Stomach (tissue), 9 donors: ENCODE results near the gene ARHGEF10L. TPM values are rescaled to one million over a fixed set of nuclear protein-coding genes. Genes with fewer than 3 reads are reported as not detected.

Experiments
- DNase-seq, 2 donors: peaks; one replicate each; pipeline versions ENCODE4 v3.0.0 to v3.0.0-alpha.2; 2013 to 2019
- H3K27ac ChIP-seq, 5 donors: fragments of 200-600 bp in 4 of 5; sonication (generic) in 4 of 5; one replicate each; pipeline ENCODE4 v1.5.1; 2013 to 2019; ENCODE audit warnings: mild to moderate bottlenecking in 1 of 5, moderate library complexity in 1 of 5
- H3K27me3 ChIP-seq, 3 donors: fragments of 200-600 bp; sonication (generic); one replicate each; pipeline ENCODE4 v1.5.1; 2017 to 2019; ENCODE audit warnings: mixed run types in 1 of 3
- H3K36me3 ChIP-seq, 4 donors: fragments of 200-600 bp; sonication (generic); 1 replicate in 3 of 4; 2 replicates in 1 of 4; pipeline ENCODE4 v1.5.1; 2016 to 2019
- H3K4me1 ChIP-seq, 4 donors: fragments of 200-600 bp; sonication (generic); one replicate each; pipeline ENCODE4 v1.5.1; 2016 to 2019
- H3K4me3 ChIP-seq, 4 donors: fragments of 200-600 bp; sonication (generic) in 3 of 4; one replicate each; pipeline ENCODE4 v1.5.1; 2016 to 2019; ENCODE audit warnings: mild to moderate bottlenecking in 1 of 4
- H3K9me3 ChIP-seq, 4 donors: fragments of 200-600 bp; sonication (generic); one replicate each; pipeline ENCODE4 v1.5.1; 2016 to 2019
- EP300 ChIP-seq: sonication (generic); formaldehyde crosslinking; IDR thresholded peaks from one replicate; pipeline ENCODE4 v1.6.1; 2017; ENCODE audit warnings: antibody characterized with exemption
- POLR2A ChIP-seq, 4 donors: fragments of 450-650 bp; IDR thresholded peaks; one replicate each; pipeline ENCODE4 v1.6.1; 2016; ENCODE audit warnings: antibody characterized with exemption in 4 of 4, control low read depth in 2 of 4, mild to moderate bottlenecking in 1 of 4, moderate library complexity in 1 of 4
- POLR2AphosphoS5 ChIP-seq, 3 donors: sonication (generic); formaldehyde crosslinking; IDR thresholded peaks; one replicate each; pipeline ENCODE4 v1.6.1; 2016; ENCODE audit warnings: antibody characterized with exemption in 3 of 3
- WGBS, 5 donors: extraction: QIAGEN DNeasy Blood & Tissue Kit in 3 of 5; methylation state at CpG; one replicate each; pipeline versions ENCODE4 v1.1.5 to v1.1.7; 2013 to 2018; 5-methylcytosine and 5-hydroxymethylcytosine counted together
- intact Hi-C: fragments of 100-400 bp; cut with DNase I; formaldehyde crosslinking; loops from one replicate; pipeline ENCODE4 v1.15.1; 2023; ENCODE audit warnings: low total_unique reads
- polyA plus RNA-seq, 3 donors: library from polyadenylated mRNA; stranded (reverse); fragments of 200-250 nt; gene quantifications; one replicate each; pipeline ENCODE4 v1.2.3, GENCODE V29; 2013
- total RNA-seq, 5 donors: library from RNA; depleted of rRNA; stranded (reverse); fragments of >200 nt; gene quantifications; one replicate each; pipeline versions ENCODE4 v1.1.0 to v1.2.3, GENCODE V29; 2014 to 2016
- TF ChIP-seq, protein P1 (sequence below), 7 experiments: fragments of 450-650 bp in 4 of 7; fragments of 200-600 bp in 3 of 7; sonication (generic) in 3 of 7; IDR thresholded peaks; one replicate each; pipeline ENCODE4 v1.5.1; 2016 to 2019; ENCODE audit warnings: antibody characterized with exemption in 7 of 7, control low read depth in 2 of 7, mild to moderate bottlenecking in 1 of 7
- donor health status: healthy with polysubstance abuse.
- donor health status: Bipolar disorder and iron deficiency.
- donor health status: healthy.

Gene ARHGEF10L
- total and polyA plus RNA-seq, 8 donors = 15.4 to 329 (median 45.0) TPM

DNA sequence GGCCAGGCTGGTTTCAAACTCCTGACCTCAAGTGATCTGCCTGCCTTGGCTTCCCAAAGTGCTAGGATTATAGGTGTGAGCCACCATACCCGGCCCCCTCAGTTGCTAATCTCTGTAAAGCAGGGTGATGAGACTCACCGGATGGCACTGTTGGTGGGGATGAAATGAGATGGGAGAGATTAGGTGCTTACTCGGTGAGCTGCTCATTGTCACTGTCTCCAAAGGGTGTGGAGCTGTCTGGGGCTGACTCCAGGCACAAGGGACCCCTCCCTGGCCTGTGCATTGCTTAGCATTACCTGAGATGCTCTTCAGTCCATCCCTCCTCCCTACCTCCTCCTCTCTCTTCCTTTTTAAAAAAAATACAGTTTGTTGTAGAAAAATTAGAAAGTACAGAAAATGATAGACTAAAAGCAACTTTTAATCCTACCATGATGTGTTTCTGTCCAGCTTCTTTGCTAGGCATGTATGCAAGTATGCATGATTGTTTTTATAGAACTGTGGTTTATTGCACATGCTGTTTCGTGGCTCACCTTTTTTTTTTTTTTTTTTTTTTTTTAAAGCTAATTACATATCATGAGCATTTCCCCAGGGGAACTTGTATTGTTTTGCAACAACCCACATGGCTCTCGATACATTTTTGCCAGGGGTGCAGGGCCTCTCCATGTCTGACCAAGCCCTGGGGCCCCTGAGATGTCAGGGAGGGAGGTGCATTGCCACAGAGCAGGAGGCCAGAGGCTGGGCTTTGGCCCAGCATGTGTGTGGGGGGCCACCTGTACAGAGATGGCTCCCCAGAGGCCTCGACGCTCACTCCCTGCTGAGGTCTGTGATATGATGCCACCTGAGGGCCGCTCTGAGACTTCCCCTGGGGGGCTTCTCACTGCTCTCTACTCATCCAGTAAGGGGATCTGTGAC, 55.4 kb downstream of the ARHGEF10L start:
- Histone ChIP-seq H3K27ac (peak overlapping the region in 1 of 5 donors; percentile 30), H3K36me3 (peaks cover 0 to 51% (median 34%) of the 10 kb centered on the region in 4 donors), H3K27me3 (no peaks in the 10 kb centered on the region), H3K4me1 (peaks cover 20 to 59% (median 39%) of the 10 kb centered on the region in 4 donors), H3K9me3 (no peaks in the 10 kb centered on the region), H3K4me3 (no peak overlapping the region)
- DNase-seq = no peak
- TF ChIP-seq POLR2AphosphoS5 (IDR thresholded peaks at IDR 0.05) = no peak
- no peak for TF ChIP-seq POLR2A (IDR thresholded peaks at IDR 0.05)
- TF ChIP-seq, protein P1, sequence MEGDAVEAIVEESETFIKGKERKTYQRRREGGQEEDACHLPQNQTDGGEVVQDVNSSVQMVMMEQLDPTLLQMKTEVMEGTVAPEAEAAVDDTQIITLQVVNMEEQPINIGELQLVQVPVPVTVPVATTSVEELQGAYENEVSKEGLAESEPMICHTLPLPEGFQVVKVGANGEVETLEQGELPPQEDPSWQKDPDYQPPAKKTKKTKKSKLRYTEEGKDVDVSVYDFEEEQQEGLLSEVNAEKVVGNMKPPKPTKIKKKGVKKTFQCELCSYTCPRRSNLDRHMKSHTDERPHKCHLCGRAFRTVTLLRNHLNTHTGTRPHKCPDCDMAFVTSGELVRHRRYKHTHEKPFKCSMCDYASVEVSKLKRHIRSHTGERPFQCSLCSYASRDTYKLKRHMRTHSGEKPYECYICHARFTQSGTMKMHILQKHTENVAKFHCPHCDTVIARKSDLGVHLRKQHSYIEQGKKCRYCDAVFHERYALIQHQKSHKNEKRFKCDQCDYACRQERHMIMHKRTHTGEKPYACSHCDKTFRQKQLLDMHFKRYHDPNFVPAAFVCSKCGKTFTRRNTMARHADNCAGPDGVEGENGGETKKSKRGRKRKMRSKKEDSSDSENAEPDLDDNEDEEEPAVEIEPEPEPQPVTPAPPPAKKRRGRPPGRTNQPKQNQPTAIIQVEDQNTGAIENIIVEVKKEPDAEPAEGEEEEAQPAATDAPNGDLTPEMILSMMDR (IDR thresholded peaks at IDR 0.05) = no peak
- no peak for TF ChIP-seq EP300
- WGBS, 5 donors = 73 to 79% (median 75%) methylated on average over 8 of the region's 8 CpGs
- intact Hi-C loops = no loop called here

- intact Hi-C loops = no loop called here
- Histone ChIP-seq H3K27me3 (no peaks in the 10 kb centered on the region), H3K27ac (peak overlapping the region in 1 of 5 donors; percentile 30), H3K36me3 (peaks cover 0 to 45% (median 30%) of the 10 kb centered on the region in 4 donors), H3K4me1 (peaks cover 20 to 55% (median 36%) of the 10 kb centered on the region in 4 donors), H3K9me3 (no peaks in the 10 kb centered on the region), H3K4me3 (no peak overlapping the region)
- WGBS, 5 donors = 51 to 74% (median 65%) methylated on average over 10 of the region's 10 CpGs
- DNase-seq = no peak
- no peak for TF ChIP-seq POLR2A (IDR thresholded peaks at IDR 0.05)
- TF ChIP-seq EP300 = no peak
- no peak for TF ChIP-seq POLR2AphosphoS5 (IDR thresholded peaks at IDR 0.05)
- TF ChIP-seq, protein P1 (IDR thresholded peaks at IDR 0.05) = no peak
These were observed 56.1 kb downstream of the ARHGEF10L start for GRCh38 chr1:17595602-17595925.

GRCh38 chr1:17596186-17596585, 56.7 kb downstream of the ARHGEF10L start:
- DNase-seq = no peak
- intact Hi-C loops = no loop called here
- H3K4me1 ChIP-seq = peaks cover 19 to 55% (median 36%) of the 10 kb centered on the region in 4 donors
- H3K4me3 ChIP-seq = no peak overlapping the region
- WGBS, 5 donors = 69 to 82% (median 80%) methylated on average over 8 to 9 of the region's 9 CpGs
- no peaks in the 10 kb centered on the region for H3K9me3 ChIP-seq
- H3K36me3 ChIP-seq = peaks cover 0 to 39% (median 25%) of the 10 kb centered on the region in 4 donors
- no peaks in the 10 kb centered on the region for H3K27me3 ChIP-seq
- TF ChIP-seq POLR2A (IDR thresholded peaks at IDR 0.05) (no peak), EP300 (no peak)
- TF ChIP-seq, protein P1 (IDR thresholded peaks at IDR 0.05) = no peak
- H3K27ac ChIP-seq = peak overlapping the region in 3 of 5 donors; percentile 29 to 41 (median 34)

GRCh38 chr1:17596651-17597509, 57.4 kb downstream of the ARHGEF10L start:
- intact Hi-C loops = no loop called here
- DNase-seq = peak in 1 of 2 donors; percentile 57
- Histone ChIP-seq H3K27me3 (no peaks in the 10 kb centered on the region), H3K4me1 (peaks cover 16 to 50% (median 32%) of the 10 kb centered on the region in 4 donors), H3K4me3 (no peak overlapping the region), H3K27ac (peak overlapping the region in 3 of 5 donors; percentile 29 to 41 (median 34)), H3K36me3 (peaks cover 0 to 39% (median 26%) of the 10 kb centered on the region in 4 donors), H3K9me3 (no peaks in the 10 kb centered on the region)
- TF ChIP-seq EP300 (no peak), POLR2AphosphoS5 (IDR thresholded peaks at IDR 0.05) (no peak), POLR2A (IDR thresholded peaks at IDR 0.05) (no peak)
- TF ChIP-seq, protein P1 (IDR thresholded peaks at IDR 0.05) = no peak
- 47 to 59% (median 50%) methylated on average over 18 to 19 of the region's 19 CpGs for WGBS, 5 donors
